ENCODE data around the gene LSM10.

DNA sequence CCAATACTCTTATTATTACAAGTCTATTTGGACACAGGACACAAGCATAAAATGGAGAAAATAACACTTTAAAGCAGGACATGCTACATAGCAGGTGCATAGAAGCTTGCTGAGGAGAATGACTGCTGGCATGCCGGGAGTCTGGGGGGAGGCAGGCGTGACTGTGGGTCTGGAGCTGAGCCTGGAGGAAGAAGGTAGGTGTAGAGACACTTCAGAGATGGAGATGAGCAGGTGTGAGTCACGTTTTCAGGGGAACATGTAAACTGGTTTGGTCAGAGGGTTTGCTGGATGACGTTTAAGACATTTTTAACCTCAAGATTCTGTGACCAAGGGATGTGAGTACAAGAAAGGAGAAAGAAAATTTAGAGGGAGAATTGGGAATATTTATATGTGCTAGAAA lies 28.1 kb upstream of the LSM10 start:
- TF ChIP-seq, protein P1, sequence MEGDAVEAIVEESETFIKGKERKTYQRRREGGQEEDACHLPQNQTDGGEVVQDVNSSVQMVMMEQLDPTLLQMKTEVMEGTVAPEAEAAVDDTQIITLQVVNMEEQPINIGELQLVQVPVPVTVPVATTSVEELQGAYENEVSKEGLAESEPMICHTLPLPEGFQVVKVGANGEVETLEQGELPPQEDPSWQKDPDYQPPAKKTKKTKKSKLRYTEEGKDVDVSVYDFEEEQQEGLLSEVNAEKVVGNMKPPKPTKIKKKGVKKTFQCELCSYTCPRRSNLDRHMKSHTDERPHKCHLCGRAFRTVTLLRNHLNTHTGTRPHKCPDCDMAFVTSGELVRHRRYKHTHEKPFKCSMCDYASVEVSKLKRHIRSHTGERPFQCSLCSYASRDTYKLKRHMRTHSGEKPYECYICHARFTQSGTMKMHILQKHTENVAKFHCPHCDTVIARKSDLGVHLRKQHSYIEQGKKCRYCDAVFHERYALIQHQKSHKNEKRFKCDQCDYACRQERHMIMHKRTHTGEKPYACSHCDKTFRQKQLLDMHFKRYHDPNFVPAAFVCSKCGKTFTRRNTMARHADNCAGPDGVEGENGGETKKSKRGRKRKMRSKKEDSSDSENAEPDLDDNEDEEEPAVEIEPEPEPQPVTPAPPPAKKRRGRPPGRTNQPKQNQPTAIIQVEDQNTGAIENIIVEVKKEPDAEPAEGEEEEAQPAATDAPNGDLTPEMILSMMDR (IDR thresholded peaks at IDR 0.05), result no peak
- no peak for TF ChIP-seq POLR2A (IDR thresholded peaks at IDR 0.05)
